ENCODE data around the gene MAGEB18.

DNA sequence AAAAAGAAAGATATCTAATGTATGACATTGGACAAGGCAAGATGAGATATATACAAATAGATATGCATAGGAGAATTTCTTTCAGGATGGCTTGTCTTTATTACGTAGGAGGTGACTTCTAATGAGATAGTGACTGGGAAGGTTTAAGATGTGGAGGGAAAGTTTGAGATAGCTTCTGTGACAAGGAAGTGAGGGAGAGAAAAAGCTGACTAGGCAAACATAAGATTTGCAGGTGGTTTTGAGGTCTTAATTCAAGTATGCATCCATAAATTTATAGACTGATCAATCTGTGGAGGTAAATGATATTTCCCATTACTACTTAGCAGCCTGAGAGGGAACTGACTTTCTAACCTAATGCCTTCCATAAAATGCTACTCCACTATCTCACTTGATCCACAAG is 29.0 kb upstream of the MAGEB18 start:
- TF ChIP-seq POLR2A (IDR thresholded peaks at IDR 0.05): no peak
- TF ChIP-seq, protein P1, sequence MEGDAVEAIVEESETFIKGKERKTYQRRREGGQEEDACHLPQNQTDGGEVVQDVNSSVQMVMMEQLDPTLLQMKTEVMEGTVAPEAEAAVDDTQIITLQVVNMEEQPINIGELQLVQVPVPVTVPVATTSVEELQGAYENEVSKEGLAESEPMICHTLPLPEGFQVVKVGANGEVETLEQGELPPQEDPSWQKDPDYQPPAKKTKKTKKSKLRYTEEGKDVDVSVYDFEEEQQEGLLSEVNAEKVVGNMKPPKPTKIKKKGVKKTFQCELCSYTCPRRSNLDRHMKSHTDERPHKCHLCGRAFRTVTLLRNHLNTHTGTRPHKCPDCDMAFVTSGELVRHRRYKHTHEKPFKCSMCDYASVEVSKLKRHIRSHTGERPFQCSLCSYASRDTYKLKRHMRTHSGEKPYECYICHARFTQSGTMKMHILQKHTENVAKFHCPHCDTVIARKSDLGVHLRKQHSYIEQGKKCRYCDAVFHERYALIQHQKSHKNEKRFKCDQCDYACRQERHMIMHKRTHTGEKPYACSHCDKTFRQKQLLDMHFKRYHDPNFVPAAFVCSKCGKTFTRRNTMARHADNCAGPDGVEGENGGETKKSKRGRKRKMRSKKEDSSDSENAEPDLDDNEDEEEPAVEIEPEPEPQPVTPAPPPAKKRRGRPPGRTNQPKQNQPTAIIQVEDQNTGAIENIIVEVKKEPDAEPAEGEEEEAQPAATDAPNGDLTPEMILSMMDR (IDR thresholded peaks at IDR 0.05 in 4 of 5, conservative IDR thresholded peaks at IDR 0.05 in 1 of 5): no peak
